Measurements from ENCODE around the gene APIP. TPM values are rescaled to one million over a fixed set of nuclear protein-coding genes. Genes with fewer than 3 reads are reported as not detected.

The APIP gene
- total RNA-seq, 2 experiments from 2014 or later: 42.4 to 42.5 TPM

DNA sequence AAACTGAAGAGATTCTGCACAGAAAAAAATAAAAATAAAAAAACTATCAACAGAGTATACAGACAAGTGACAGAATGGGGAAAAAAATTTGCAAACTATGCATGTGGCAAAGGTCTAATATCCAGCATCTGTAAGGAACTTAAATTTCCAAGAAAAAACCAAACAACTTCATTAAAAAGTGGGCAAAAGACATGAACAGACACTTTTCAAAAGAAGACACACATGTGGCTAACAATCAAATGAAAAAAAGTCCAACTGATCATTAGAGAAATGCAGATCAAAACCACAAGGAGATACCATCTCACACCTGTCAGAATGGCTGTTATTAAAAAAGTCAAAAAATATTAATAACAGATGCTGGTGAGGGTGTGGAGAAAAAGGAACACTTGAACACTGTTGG lies 64.3 kb downstream of the APIP start:
- peaks cover 3% of the 10 kb centered on the region for H3K27me3 Mint-ChIP-seq (ENCODE audit: low read depth)
- H3K4me1 Mint-ChIP-seq (ENCODE audit: low read depth): no peaks in the 10 kb centered on the region
- no peak overlapping the region for H3K4me3 Mint-ChIP-seq
- intact Hi-C loops (cut with micrococcal nuclease): no loop called here
- no peak for DNase-seq
- no peaks in the 10 kb centered on the region for H3K36me3 Mint-ChIP-seq (ENCODE audit: low read depth)
- H3K9me3 Mint-ChIP-seq: no peaks in the 10 kb centered on the region
- CTCF ChIA-PET: no interaction called here
- no peak overlapping the region for H3K27ac Mint-ChIP-seq

DNA sequence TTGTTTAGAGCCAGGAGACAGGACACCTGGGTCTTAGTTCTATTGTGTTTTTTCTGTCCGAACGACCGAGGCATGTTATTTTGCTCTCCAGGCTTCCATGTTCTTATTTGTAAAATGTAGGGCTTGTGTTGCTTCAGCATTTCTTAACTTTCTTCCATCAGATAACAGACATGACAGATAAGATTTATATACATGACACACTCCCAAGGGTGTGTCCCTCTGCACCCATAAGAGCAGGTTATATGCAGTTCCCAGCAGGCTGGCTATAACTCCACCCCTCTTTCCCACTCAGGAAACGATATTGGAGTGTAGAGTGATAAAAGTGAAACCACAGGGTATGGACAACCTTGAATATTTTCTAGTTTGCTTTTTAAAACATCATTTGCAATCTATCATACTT lies 65.8 kb downstream of the APIP start:
- intact Hi-C loops (cut with micrococcal nuclease): no loop called here
- Mint-ChIP-seq H3K9me3 (no peaks in the 10 kb centered on the region), H3K36me3 (ENCODE audit: low read depth) (no peaks in the 10 kb centered on the region), H3K4me3 (no peak overlapping the region), H3K27me3 (ENCODE audit: low read depth) (peaks cover 3% of the 10 kb centered on the region), H3K4me1 (ENCODE audit: low read depth) (no peaks in the 10 kb centered on the region), H3K27ac (no peak overlapping the region)
- CTCF ChIA-PET: interaction anchor here (0.8 kb wide), 1 partner anchor 10 kb away, joined by 3 read pairs; no protein-coding TSS in a partner anchor
- DNase-seq: no peak

DNA sequence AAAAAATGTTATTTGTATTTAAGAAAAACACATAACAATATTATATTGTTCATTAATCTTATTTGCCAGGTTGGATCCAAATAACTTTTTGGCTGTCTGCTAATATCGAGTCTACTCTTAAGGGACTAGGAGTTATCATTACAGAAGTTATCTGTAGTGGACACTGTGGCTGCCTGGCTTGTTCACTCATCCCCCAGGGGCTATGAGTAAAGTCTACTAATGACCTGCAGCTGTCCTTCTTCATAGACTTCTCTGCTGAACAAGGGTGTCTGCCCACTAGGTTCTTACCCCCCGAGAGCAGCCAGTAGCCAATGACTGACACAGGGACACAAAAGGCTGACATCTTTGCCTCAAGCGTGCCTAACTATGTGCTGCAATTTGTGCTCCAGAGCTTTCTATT lies 69.7 kb downstream of the APIP start:
- Mint-ChIP-seq H3K4me3 (no peak overlapping the region), H3K27ac (no peak overlapping the region), H3K9me3 (no peaks in the 10 kb centered on the region), H3K4me1 (ENCODE audit: low read depth) (no peaks in the 10 kb centered on the region), H3K36me3 (ENCODE audit: low read depth) (no peaks in the 10 kb centered on the region), H3K27me3 (ENCODE audit: low read depth) (peaks cover 7% of the 10 kb centered on the region)
- intact Hi-C loops (cut with micrococcal nuclease): no loop called here
- CTCF ChIA-PET: no interaction called here
- no peak for DNase-seq

DNA sequence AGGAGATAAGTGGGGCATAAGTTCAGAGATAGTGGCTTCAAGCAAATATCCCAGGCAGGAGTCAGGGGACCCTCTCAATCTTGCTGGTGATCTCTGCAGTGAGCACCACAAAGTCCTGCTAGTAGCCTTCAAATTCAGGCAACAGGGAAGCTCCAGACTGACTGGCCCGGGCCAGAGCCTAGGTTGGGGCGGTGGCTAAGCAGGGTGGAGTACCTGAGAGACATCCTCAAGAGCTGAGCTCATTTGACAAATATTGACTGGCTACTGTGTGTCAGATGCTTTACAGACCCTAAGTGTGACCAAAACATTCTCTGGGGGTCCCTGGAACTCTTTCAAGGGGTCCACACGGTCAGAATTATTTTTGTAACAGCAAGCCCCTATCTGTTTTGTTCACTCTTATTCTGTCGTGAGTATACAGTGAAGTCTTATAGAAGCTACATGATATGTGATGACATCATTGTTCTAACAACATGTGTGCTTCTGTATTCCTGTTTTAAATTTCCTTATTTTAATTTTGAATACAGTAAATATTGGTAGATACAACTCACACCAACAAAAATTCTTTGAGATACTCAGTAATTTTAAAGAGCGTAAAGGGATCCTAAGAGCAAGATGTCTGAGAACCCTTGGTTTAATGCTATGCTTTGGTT lies 71.6 kb downstream of the APIP start:
- Mint-ChIP-seq H3K9me3 (no peaks in the 10 kb centered on the region), H3K4me1 (ENCODE audit: low read depth) (no peaks in the 10 kb centered on the region), H3K27ac (no peak overlapping the region), H3K4me3 (no peak overlapping the region), H3K36me3 (ENCODE audit: low read depth) (no peaks in the 10 kb centered on the region), H3K27me3 (ENCODE audit: low read depth) (peaks cover 7% of the 10 kb centered on the region)
- intact Hi-C loops (cut with micrococcal nuclease): no loop called here
- CTCF ChIA-PET: interaction anchor here (1.3 kb wide), 1 partner anchor 12 kb away, joined by 3 read pairs; no protein-coding TSS in a partner anchor
- DNase-seq: no peak

DNA sequence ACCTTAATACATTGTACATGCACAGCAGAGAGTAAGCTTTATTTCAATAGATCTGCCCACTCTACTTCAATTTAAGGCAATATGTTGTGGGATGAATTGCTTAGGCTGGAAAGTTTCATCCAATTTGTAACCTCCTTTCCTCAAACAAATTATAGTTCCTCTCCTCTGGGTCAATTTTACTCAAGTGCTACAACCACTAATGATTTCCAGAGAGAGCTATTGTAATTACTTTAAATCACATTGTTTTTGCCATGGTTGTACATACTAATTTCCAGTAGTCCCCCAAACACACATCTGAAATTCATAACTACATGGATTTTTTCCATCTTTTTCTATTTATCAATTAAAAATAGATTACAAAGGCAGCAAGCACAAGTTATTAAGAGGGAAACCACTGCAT lies 72.9 kb downstream of the APIP start:
- H3K4me1 Mint-ChIP-seq (ENCODE audit: low read depth): no peaks in the 10 kb centered on the region
- no peaks in the 10 kb centered on the region for H3K9me3 Mint-ChIP-seq
- H3K4me3 Mint-ChIP-seq: no peak overlapping the region
- DNase-seq: no peak
- CTCF ChIA-PET: interaction anchor here (1.3 kb wide), 1 partner anchor 10 kb away, joined by 3 read pairs; no protein-coding TSS in a partner anchor
- no peak overlapping the region for H3K27ac Mint-ChIP-seq
- intact Hi-C loops (cut with micrococcal nuclease): no loop called here
- peaks cover 7% of the 10 kb centered on the region for H3K27me3 Mint-ChIP-seq (ENCODE audit: low read depth)
- H3K36me3 Mint-ChIP-seq (ENCODE audit: low read depth): no peaks in the 10 kb centered on the region

DNA sequence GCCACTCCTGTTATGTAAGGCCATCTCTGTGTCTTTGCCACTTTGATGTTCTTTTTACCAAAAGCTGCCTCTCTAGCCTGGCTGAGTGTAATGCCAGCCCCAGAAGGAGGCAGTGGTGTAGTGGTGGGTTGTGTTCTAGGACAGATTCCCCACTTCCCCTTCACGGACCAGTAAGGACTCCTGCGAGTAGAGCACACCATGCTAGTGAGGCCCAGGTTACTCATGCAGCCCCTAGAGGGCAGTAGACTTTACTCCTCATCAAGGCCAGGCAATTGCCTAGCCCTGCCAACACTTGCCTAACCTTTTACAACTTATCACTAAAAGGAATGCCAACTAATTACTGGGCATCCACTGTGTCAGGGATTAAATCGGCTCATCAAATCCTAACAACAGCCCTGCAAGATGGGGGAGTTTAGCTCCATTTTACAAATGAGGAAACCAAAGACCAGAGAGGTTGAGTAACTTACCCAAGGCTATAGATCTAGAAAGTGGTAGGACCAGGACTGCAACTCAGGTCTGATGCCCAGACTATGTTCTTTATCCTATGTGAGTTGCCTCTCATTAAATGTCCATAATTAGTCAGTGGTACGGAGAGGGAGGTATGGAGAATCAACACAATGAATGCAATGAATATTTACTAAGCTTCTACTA lies 75.3 kb downstream of the APIP start:
- DNase-seq: peak; percentile 32
- H3K27me3 Mint-ChIP-seq (ENCODE audit: low read depth): peaks cover 8% of the 10 kb centered on the region
- H3K9me3 Mint-ChIP-seq: no peaks in the 10 kb centered on the region
- intact Hi-C loops (cut with micrococcal nuclease): loop anchor here (2.0 kb wide), 2 partner anchors 50 to 550 kb away; no protein-coding TSS in a partner anchor
- H3K4me3 Mint-ChIP-seq: no peak overlapping the region
- CTCF ChIA-PET: interaction anchor here (0.6 to 1.7 kb wide), 9 partner anchors 15 to 644 kb away, joined by 3 to 9 read pairs (median 3); no protein-coding TSS in a partner anchor
- H3K27ac Mint-ChIP-seq: no peak overlapping the region
- no peaks in the 10 kb centered on the region for H3K36me3 Mint-ChIP-seq (ENCODE audit: low read depth)
- no peaks in the 10 kb centered on the region for H3K4me1 Mint-ChIP-seq (ENCODE audit: low read depth)

DNA sequence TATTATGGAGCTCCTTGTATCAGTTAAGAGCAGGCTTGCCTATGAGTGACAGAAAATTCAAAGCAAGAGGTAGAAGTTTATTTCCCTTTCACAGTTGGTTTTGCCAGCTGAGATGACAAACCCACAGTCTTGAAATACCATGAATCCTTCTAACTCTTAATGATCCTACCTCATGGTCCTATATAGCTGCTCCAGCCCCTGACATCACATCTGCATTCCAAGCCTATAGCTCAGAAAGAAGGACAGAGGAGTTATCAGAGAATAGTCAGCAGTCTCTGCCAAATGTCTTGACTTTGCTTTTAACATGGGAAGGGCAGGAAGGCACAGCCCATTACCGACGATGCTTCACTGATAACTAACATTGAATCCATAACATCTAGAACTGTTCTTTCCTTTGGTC lies 76.2 kb downstream of the APIP start:
- Mint-ChIP-seq H3K9me3 (no peaks in the 10 kb centered on the region), H3K4me1 (ENCODE audit: low read depth) (no peaks in the 10 kb centered on the region), H3K36me3 (ENCODE audit: low read depth) (no peaks in the 10 kb centered on the region), H3K4me3 (no peak overlapping the region), H3K27me3 (ENCODE audit: low read depth) (peaks cover 8% of the 10 kb centered on the region), H3K27ac (no peak overlapping the region)
- no peak for DNase-seq
- CTCF ChIA-PET: interaction anchor here (0.6 to 1.7 kb wide), 12 partner anchors 11 to 530 kb away, joined by 3 to 9 read pairs (median 3); no protein-coding TSS in a partner anchor
- intact Hi-C loops (cut with micrococcal nuclease): loop anchor here (2.0 kb wide), 2 partner anchors 51 to 551 kb away; no protein-coding TSS in a partner anchor

DNA sequence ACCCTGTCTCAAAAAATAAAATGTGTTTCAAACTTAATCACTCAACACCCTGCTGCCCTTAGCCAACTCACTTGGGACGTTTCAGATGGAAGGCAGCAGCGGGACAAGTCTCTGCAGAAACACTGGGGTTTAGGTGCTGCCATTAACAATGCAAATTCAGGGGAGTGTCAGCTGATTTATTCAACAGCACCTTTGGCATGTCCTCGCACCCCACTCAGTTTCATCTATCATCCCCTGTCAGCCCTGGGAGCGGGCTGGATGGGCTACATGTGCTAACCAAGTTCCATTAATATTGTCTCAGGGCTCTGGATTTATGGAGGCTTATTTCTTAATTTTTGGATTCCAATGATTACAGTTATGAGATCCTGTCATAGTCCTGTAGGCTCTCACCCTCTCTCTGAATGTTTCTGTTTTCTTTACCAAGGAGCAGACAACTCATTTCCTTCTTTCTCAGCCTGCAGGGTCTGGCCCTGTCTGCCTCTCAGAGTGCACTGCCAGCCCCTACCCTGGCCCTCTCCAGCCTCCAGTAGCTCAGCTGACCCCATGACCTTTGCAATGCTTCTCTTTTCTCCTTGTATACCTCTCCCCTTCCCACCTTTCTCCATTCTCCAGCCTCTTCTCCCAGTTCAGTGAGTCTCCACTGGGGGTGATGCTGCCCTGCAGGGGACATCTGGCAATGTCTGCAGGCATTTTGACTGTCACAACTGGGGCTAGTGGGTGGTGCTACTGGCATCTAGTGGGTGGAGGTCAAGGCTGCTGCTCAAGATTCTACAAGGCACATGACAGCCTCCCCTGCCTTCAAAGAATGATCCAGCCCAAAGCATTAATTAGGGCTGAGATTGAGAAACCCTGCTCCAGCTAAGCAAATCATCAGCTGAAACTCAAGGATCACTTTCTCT lies 79.0 kb downstream of the APIP start:
- H3K36me3 Mint-ChIP-seq (ENCODE audit: low read depth): no peaks in the 10 kb centered on the region
- DNase-seq: peak; percentile 11
- H3K4me3 Mint-ChIP-seq: no peak overlapping the region
- no peaks in the 10 kb centered on the region for H3K9me3 Mint-ChIP-seq
- H3K27ac Mint-ChIP-seq: no peak overlapping the region
- peaks cover 4% of the 10 kb centered on the region for H3K27me3 Mint-ChIP-seq (ENCODE audit: low read depth)
- no peaks in the 10 kb centered on the region for H3K4me1 Mint-ChIP-seq (ENCODE audit: low read depth)
- CTCF ChIA-PET: interaction anchor here (1.1 kb wide), 1 partner anchor 583 kb away, joined by 3 read pairs; no protein-coding TSS in a partner anchor
- intact Hi-C loops (cut with micrococcal nuclease): no loop called here

DNA sequence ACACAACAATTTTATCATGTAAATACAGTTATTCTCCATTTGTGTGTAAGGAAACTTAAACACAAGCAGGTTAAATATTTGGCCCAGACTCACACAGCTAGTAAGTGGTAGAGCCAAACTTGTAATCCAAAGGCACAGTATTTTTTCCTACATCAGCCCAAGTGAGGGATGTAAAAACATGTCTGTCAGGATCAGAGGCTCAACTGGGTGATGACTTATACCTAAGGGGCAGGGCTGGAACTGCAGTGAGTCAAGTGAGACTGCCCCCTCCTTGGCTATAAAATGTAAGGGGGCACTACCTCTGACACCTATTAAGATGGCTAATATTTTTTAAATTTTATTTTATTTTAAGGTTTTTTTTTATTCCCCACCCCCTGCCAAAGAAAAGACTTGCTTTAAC lies 82.6 kb downstream of the APIP start:
- CTCF ChIA-PET: interaction anchor here (0.9 to 1.1 kb wide), 2 partner anchors 10 to 247 kb away, joined by 3 read pairs; no protein-coding TSS in a partner anchor
- no peak for DNase-seq
- no peaks in the 10 kb centered on the region for H3K9me3 Mint-ChIP-seq
- H3K36me3 Mint-ChIP-seq (ENCODE audit: low read depth): no peaks in the 10 kb centered on the region
- no peak overlapping the region for H3K27ac Mint-ChIP-seq
- intact Hi-C loops (cut with micrococcal nuclease): no loop called here
- no peak overlapping the region for H3K4me3 Mint-ChIP-seq
- no peaks in the 10 kb centered on the region for H3K4me1 Mint-ChIP-seq (ENCODE audit: low read depth)
- peaks cover 4% of the 10 kb centered on the region for H3K27me3 Mint-ChIP-seq (ENCODE audit: low read depth)

Small RNA genes within 50 kb of the gene (microRNA-seq; reads per million reads assigned to microRNA genes)
- gene MIR1343 (ENCODE audit: borderline microRNAs expressed, borderline replicate concordance): 3.8 reads per million

Other genes starting within 250 kb of the APIP start
- gene PDHX, start 239 bp upstream of the APIP start, total RNA-seq: 10 to 100 TPM; 38.2 to 40.9 TPM
- 100 to 1,000 TPM; 389 to 405 TPM for gene CD44, start 222.8 kb upstream of the APIP start, total RNA-seq

All from activated naive CD4-positive, alpha-beta T cell treated with anti-CD3 and anti-CD28 coated beads for 36 hours (primary cell).